NOMO-1 (cell line): ENCODE measurements around the gene HOXA4.

ENCODE experiments used
- DNase-seq, 2 experiments: peaks; one replicate each; lab custom pipeline; 2025; ENCODE audit not compliant: unreplicated experiment in 2 of 2; lab: John Stamatoyannopoulos, UW

HOXA4 gene

DNA sequence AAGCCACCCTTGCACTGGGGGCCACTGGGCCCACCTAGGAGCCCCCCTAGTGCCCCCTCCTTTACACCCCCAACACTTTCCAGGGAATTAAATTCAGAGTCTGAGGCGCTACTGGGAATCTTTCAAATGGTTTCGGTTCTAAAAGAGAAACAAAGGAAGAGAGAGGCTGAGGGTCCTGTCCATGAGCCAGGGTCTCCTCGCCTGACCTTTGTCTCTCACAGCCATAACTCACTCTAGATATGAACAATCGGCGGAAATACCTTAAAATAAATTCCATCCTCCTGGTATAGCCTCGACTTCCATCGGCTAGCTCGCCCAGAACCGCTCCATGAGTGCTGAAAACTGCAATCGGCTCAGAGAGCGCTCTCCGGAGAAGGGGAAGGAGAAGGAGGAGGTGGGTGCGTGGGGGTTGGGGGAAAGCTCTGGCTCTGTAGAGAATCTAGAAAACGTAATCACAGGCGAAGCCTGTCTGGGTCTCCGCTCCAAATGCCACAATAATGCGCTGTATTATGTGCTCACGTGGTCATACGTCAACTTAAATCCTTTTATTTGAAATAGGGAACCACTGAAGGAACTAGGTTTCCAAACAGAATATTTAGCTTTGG lies 12.6 kb downstream of the HOXA4 start:
- no peak for DNase-seq

DNA sequence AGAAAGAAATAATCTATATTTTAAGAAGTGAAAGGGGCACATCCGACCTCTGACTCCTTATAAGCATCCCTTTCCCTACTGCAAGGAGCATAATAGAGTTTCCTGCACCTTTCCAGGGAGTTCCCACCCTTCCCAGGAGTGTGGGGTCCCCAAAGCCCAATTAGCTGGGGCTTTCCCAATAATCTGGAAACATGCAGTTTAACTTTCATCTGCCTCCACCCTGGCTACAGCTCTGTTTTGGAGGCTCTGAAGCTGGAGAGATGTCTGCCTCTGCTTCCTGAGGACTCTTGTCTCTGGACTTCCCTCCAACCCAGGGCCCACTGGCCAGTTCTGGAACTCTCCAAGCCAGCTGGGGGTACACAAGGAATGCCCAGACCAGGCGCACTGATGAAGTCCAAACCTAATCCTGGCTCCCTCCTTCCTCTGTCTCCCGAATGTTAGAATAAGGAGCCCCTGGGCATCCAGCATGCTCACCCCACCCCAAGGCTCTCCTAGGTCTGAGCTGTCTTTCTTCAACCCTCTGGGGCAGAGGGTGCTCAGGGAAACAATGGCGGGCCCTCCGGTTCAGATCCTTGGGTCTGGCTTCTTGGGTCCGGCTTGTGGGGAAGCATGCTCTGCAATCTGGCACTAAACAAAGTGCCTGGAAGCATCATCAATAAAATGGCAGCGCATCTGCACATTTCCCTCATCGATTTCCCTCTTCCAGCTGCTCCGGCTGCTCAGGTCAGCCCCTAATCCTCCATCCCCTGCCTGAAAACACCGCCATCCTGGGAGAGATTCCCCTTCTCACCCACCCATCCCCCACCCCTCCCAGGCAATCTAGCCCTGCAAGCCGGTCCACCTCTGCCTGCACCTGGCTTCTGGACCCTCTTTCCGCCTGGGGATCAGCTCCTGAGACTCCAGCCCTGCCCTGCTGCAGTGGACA lies 13.3 kb downstream of the HOXA4 start:
- no peak for DNase-seq

DNA sequence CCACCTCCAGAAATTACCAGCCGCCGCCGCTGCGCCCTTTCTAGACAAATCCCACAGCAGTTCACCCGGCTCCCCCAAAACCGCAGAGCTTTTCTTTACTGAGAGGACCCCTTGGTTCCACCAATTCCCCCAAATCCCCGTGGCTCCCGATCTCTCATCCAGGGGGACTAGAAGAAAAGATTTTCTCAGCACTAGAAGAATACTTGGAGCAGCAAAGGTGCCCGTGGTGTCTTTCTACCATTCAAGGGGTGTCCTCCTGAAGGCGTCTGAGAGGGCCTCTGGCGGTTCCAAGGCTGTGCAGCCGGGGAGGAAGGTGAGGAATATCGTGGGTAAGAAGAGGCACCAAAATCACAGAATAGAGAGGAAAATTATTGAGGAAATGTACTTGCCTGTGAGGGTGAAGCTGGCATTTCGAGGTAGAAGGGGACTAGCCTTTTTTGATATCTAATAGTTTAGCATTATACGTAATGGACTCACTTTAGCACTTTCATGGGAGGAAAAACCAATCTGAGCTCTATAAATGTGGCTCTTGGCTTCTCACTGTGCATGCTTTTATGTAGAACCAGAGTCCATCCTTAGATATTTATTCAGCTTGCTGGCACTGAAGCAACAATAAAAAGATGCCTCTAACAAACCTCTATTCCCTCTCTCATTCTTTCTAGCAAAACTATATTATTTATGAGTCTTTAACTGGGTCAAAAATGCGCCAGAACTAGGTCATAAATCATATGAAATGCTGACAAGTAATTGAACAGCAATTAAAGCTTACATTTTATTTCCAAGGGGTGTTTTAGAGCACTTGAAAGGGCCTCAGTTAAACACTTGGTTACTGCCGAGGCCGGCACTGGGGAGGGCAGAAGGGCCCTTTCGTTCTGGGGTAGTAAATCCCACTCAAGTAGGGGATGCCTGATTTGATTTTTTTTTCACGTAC lies 14.3 kb downstream of the HOXA4 start:
- DNase-seq, result no peak

DNA sequence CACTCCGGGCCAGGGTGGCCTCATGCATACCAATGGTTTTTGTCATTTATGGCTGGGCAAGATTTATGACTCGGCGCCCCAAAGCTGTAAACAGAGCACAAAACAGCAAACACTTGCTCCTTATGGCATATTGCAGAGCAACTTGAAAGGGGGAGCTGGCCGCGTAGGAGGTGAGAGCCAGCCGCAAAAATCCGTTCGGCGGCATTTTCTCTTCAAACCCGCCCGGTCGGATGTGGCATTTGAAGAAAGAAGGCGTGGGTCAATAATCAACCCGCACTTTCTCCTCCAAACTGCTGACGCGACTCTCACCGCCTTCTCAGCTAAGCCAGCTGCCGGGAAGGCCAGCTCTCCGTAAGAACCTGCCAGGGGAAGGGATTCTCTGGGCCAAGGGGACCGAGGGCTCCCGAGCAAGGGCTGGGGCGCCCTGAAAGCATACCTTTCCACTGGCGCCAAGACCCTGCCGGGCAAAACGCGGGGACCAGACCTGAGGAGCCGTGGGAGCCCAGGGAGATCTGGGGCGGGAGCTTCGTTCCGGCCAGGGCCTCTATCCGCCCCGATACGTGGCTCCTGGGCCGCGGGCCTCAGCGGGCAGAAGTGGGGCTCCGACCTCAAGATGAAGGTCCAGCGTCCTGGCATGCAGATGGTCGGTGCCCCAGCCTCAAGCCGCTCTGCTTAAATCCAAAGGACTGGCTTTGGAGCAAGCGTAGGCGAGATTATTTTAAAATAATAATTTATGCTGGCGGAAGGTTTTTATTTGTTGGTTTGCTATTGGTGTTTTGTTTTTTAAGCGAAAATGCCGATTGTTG lies 15.1 kb downstream of the HOXA4 start:
- no peak for DNase-seq

DNA sequence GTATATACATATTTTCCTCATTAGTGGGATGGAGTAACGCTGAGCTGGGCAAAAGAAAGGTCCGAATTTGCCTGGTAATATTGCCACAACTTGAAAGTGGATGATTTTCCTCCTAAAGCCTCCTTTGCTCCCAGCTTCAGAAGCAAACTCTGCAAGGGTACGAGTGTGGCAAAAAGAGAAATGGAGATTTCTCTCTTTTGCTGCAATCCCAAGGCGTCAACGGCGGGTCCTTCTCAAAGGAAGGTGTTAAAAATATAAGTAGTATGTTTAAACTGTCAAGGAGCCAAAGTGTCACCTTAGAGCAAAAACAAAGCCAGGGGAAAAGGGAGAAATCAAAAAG lies 15.7 kb downstream of the HOXA4 start:
- DNase-seq, result no peak

DNA sequence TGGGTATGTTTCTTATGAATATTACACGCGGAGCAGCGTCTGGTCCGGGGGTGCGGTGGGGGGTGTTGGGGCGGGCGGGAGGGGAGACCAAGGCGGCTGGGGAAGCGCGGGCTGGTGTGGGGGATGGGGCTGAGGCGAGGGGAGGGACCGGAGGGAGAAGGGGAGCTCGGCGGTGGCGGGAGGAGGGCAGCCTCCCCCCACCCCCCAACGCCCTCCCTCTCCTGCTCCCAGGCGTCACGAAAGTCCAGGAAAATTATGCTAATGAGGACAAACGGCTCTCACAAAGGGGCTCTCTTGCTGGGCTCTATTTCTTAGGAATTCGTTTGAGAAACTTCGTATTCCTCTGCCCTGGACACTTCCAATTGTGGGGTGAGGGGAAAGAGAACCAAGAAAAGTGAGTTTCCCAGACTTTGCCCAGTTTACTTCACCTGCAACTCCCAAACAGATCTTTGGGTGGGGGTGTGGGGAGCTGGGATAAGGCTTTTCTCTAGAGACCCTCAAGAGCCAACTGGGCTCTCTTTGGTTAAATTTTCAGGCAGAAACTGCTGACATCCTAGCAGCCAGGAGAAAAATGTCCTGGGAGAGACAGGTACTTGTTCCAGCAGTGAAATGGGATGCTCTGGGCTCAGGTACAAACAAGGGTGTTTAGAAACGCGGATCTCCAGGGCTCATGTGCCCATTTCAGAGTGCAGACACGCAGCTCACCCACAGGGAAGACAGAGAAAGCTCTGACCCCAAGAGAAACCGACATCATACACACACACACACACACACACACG lies 16.4 kb downstream of the HOXA4 start:
- DNase-seq, result no peak

DNA sequence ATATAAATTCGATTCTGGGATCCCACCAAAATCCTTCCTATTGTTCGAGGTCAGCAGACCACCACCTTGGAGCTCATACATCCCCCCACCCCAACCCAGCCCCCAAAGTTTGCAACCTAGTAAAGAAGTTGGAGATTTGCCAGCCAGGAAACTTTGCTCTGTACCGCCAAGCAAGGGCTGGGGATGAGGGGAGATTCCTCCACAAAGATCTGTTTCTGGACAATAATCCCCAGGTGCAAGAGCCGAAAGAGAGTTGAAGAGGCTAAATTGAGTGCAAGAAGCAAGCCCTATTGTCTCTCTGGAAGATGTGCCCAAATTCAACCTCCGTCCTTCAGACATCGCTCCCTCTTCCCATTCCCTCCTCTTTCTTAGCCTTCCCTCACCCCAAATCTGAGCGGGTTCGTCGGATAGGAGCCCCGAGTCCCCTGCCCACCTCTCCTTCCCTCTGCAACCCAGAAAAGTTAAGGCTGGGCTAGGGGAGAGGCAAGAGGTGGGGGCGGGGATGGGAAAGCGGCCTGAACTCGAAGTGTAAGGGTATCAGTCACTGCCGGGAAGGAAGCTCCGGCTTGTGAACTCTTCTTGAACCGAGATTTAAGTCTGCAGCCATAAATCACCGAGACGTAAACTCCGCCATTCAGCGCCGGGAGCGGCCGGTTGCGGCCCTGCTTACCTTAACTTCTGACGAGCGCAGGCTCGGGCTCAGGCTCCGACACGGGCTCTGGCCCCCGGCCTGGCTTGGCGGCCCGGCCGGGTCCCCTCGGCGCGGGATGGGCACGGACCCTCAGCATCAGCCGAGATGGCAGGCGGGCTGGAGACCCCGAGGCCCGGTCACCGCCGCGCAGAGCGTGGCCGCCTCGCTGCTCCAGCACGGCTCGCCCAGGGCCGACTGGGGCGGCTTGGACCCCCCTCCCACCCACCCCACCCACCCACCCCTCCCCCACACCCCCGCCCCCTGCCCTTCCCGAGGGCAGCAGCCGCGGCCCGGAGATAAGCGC lies 17.3 kb downstream of the HOXA4 start:
- DNase-seq, result no peak

GRCh38 chr7:27112361-27112760 lies 18.2 kb downstream of the HOXA4 start:
- no peak for DNase-seq

GRCh38 chr7:27111751-27112277 lies 18.7 kb downstream of the HOXA4 start:
- no peak for DNase-seq

GRCh38 chr7:27111042-27111750 lies 19.4 kb downstream of the HOXA4 start:
- DNase-seq, result no peak

GRCh38 chr7:27110186-27111031 lies 20.1 kb downstream of the HOXA4 start:
- no peak for DNase-seq

DNA sequence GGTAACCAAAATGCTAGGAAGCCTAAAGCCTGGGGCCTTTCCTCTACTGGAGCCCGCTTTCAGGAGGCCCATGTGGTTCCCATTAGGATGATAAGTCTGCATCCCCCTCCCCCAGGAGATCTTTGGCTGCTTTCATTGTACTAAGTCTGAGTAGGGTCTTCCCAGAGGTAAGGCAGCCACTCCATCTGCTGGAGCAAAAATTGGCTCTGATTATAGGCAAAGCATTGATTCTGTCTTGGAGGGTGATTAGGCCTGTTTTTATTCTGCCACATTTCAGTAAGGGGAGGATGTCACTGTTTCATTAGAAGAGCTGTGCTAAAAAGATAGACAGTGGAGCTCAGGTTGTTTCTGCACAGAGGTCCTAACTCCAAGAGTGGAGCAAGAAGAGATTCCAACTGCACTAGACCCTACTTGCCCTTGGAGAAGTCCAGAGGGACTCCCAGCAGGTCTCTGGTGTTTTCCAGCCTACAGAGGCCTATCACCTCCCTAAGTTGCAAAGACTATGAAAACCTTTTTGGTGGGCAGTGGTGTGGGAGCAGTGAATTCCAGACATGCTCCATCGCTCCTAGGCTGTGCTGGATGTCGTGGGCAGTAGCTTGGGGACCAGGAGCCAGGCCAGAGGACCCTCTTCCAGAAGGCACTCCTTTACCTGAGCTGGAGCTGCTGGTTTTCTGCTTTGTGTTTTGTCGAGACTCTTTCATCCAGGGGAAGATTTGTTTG lies 20.9 kb downstream of the HOXA4 start:
- no peak for DNase-seq

DNA sequence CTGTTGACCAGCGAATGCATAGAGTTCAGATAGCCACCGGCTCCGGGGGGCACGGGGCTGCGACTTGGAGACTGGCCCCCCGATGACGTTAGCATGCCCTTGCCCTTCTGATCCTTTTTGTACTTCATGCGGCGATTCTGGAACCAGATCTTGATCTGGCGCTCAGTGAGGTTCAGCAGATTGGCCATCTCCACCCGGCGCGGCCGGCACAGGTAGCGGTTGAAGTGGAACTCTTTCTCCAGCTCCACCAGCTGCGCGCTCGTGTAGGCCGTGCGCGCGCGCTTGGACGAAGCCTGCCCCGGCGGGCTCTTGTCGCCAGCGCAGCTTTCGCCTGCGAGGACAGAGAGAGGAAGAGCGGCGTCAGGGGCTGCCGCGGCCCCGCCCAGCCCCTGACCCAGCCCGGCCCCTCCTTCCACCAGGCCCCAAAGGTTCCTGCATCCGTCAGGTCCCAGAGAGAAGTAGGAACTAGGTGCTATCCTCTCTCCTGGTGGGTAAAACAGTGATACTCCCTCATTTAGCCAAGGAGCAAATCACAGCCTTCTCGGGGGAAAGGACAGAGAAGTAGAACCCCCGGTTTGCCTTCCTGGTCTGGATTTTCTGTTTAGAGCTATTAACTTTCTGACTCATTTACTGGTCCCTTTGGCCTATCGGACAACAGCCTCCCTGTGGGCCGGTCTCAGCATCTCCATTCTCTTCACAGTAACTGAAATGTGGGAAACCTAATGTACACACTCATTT lies 22.0 kb downstream of the HOXA4 start:
- no peak for DNase-seq

- no peak for DNase-seq
These were observed 22.9 kb downstream of the HOXA4 start for GRCh38 chr7:27107391-27108381.
